Cardiac fibroblast (primary cell): ENCODE results near the gene FDX1.
A peak's percentile ranks its signal among the peaks of the same experiment; 100 is the strongest.

ENCODE experiments used
- DNase-seq, 2 donors: peaks; one replicate each; pipeline versions ENCODE4 v3.0.0 to v3.0.0-alpha.2; 2010; ENCODE audit warnings: low read depth in 2 of 2
- H3K4me3 ChIP-seq, 2 donors: replicated peaks in 1 of 2; 1 replicate in 1 of 2; 2 replicates in 1 of 2; pipeline ENCODE4 v1.5.1; 2011; ENCODE audit warnings: low read depth in 2 of 2, low read length in 2 of 2, mild to moderate bottlenecking in 2 of 2, moderate library complexity in 1 of 2
- CTCF ChIP-seq: IDR thresholded peaks from one replicate; pipeline ENCODE4 v1.5.1; 2011; ENCODE audit warnings: low read depth, mild to moderate bottlenecking, low read length, inconsistent platforms

The FDX1 gene

GRCh38 chr11:110428040-110428439 is 1.7 kb upstream of the FDX1 start:
- no peak for DNase-seq
- no peak for TF ChIP-seq CTCF
- no peak overlapping the region for H3K4me3 ChIP-seq

GRCh38 chr11:110428956-110429730 is 605 bp upstream of the FDX1 start:
- DNase-seq: no peak
- H3K4me3 ChIP-seq: peak overlapping the region; percentile 36 to 65
- TF ChIP-seq CTCF: no peak

- no peak for TF ChIP-seq CTCF
- H3K4me3 ChIP-seq: peak overlapping the region; percentile 65 to 96
- DNase-seq: peak; percentile 61 to 62
Measured at GRCh38 chr11:110430267-110431050, 711 bp downstream of the FDX1 start.

GRCh38 chr11:110431051-110431672 is 1.4 kb downstream of the FDX1 start:
- TF ChIP-seq CTCF: no peak
- peak overlapping the region; percentile 65 to 96 for H3K4me3 ChIP-seq
- DNase-seq: peak; percentile 22 to 26

GRCh38 chr11:110431674-110432073 is 1.9 kb downstream of the FDX1 start:
- no peak for DNase-seq
- H3K4me3 ChIP-seq: peak overlapping the region; percentile 65 to 96
- no peak for TF ChIP-seq CTCF

- TF ChIP-seq CTCF: no peak
- no peak overlapping the region for H3K4me3 ChIP-seq
- DNase-seq: peak; percentile 20 to 33
Measured at GRCh38 chr11:110432713-110433392, 3.1 kb downstream of the FDX1 start.
